ENCODE measurements around the gene USP50. TPM values are rescaled to one million over a fixed set of nuclear protein-coding genes. Genes with fewer than 3 reads are reported as not detected.
A peak's percentile ranks its signal among the peaks of the same experiment; 100 is the strongest.

The USP50 gene
- total and polyA plus RNA-seq, 5 donors: 0.43 to 1.1 (median 0.51) TPM; not detected in 2

GRCh38 chr15:50463423-50464358 lies 82.8 kb downstream of the USP50 start:
- Histone ChIP-seq H3K4me1 (ENCODE audit: control insufficient read depth, insufficient read depth, low read length) (no peaks in the 10 kb centered on the region), H3K4me3 (ENCODE audit: low read length) (no peak overlapping the region), H3K9me3 (ENCODE audit: control insufficient read depth, low read length) (no peaks in the 10 kb centered on the region), H3K27ac (ENCODE audit: low read length) (no peak overlapping the region), H3K27me3 (ENCODE audit: control insufficient read depth, insufficient read depth) (no peaks in the 10 kb centered on the region)
- no peak for DNase-seq
- ATAC-seq: no peak
- intact Hi-C loops (cut with DNase I): no loop called here
- 52% methylated on average over 2 of the region's 2 CpGs for WGBS

GRCh38 chr15:50458348-50459112 lies 87.9 kb downstream of the USP50 start:
- no peaks in the 10 kb centered on the region for H3K4me1 ChIP-seq (ENCODE audit: control insufficient read depth, insufficient read depth, low read length)
- intact Hi-C loops (cut with DNase I): no loop called here
- no peak overlapping the region for H3K4me3 ChIP-seq (ENCODE audit: low read length)
- ATAC-seq (no peak), DNase-seq (no peak)
- WGBS: 65% methylated on average over 7 of the region's 7 CpGs
- H3K27me3 ChIP-seq (ENCODE audit: control insufficient read depth, insufficient read depth): no peaks in the 10 kb centered on the region
- no peak overlapping the region for H3K27ac ChIP-seq (ENCODE audit: low read length)
- no peaks in the 10 kb centered on the region for H3K9me3 ChIP-seq (ENCODE audit: control insufficient read depth, low read length)

- intact Hi-C loops (cut with DNase I): no loop called here
- Histone ChIP-seq H3K27me3 (ENCODE audit: control insufficient read depth, insufficient read depth) (no peaks in the 10 kb centered on the region), H3K27ac (ENCODE audit: low read length) (no peak overlapping the region), H3K4me3 (ENCODE audit: low read length) (no peak overlapping the region), H3K9me3 (ENCODE audit: control insufficient read depth, low read length) (no peaks in the 10 kb centered on the region), H3K4me1 (ENCODE audit: control insufficient read depth, insufficient read depth, low read length) (no peaks in the 10 kb centered on the region)
- DNase-seq (no peak), ATAC-seq (peak; percentile 67 to 75)
Measured at GRCh38 chr15:50452927-50453326, 93.5 kb downstream of the USP50 start.

Other genes with a start within 250 kb of the USP50 start
- gene GABPB1, start 191.5 kb downstream of the USP50 start, total RNA-seq: 10 to 100 TPM in 3 of 4 donors, 1 to 10 TPM in 1; 9.6 to 11.2 (median 10.6) TPM
- 5.2 TPM for gene GABPB1, start 191.5 kb downstream of the USP50 start, polyA plus RNA-seq
- gene USP8, start 122.3 kb downstream of the USP50 start, total RNA-seq: 10 to 100 TPM; 39.8 to 49.0 (median 45.1) TPM
- gene USP8, start 122.3 kb downstream of the USP50 start, polyA plus RNA-seq: 23.9 TPM
- gene TRPM7, start 140.1 kb upstream of the USP50 start, total RNA-seq: 10 to 100 TPM; 29.0 to 36.9 (median 30.9) TPM
- 11.9 TPM for gene TRPM7, start 140.1 kb upstream of the USP50 start, polyA plus RNA-seq
- 100 to 1,000 TPM; 110 to 120 (median 116) TPM for gene SPPL2A, start 219.0 kb upstream of the USP50 start, total RNA-seq
- 33.5 TPM for gene SPPL2A, start 219.0 kb upstream of the USP50 start, polyA plus RNA-seq

All from right cardiac atrium (tissue), 5 donors.